ENCODE data around the gene ABCA12.

DNA sequence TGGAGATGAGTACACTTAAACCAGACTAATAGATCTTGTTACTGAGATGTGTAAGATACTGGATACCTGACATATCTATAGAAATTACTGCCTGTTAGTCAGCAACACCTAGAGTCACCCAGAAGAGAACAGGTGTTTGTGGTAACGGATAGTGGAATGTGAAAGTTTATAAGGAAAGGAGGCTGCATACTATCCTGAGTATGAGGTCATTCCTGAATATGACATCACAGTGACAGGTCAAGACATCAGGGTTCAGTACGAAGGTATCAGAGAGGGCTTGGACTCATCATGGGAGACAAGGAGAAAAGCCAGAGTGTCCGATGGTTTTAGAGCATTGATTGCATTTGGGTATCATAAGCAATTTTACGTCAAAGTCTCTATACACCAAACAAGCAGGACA, 55.3 kb downstream of the ABCA12 start:
- no peak for TF ChIP-seq CTCF (IDR thresholded peaks at IDR 0.05)
- no peak for TF ChIP-seq EZH2phosphoT487 (IDR thresholded peaks at IDR 0.05)
